ENCODE data around the gene WDFY4. TPM values are rescaled to one million over a fixed set of nuclear protein-coding genes. Genes with fewer than 3 reads are reported as not detected.

Gene WDFY4
- polyA plus RNA-seq, 1 donor from 2014 or later = not detected

GRCh38 chr10:48937796-48938195 lies 253.1 kb downstream of the WDFY4 start:
- H3K27ac ChIP-seq (ENCODE audit: low read length) = no peak overlapping the region
- H3K27me3 ChIP-seq (ENCODE audit: insufficient read depth, low read depth, low read length) = no peaks in the 10 kb centered on the region
- no peaks in the 10 kb centered on the region for H3K79me2 ChIP-seq (replicated peaks; ENCODE audit: insufficient read depth, low read length)
- no peak overlapping the region for H2AFZ ChIP-seq (ENCODE audit: low read depth, low read length)
- no peaks in the 10 kb centered on the region for H4K20me1 ChIP-seq (ENCODE audit: insufficient read depth)
- H3F3A ChIP-seq (ENCODE audit: insufficient read depth, low read length, poor library complexity, severe bottlenecking) = no peaks in the 10 kb centered on the region
- H3K9me3 ChIP-seq (ENCODE audit: low read length) = no peaks in the 10 kb centered on the region
- H3K4me2 ChIP-seq (ENCODE audit: low read length) = no peak overlapping the region
- H3K9me2 ChIP-seq (ENCODE audit: insufficient read depth, low read length) = no peaks in the 10 kb centered on the region
- no peaks in the 10 kb centered on the region for H3K36me3 ChIP-seq (ENCODE audit: insufficient read depth, low read length)
- H3K9ac ChIP-seq (ENCODE audit: low read length) = no peak overlapping the region
- no peak overlapping the region for H3K4me3 ChIP-seq (ENCODE audit: low read length)
- no peak for TF ChIP-seq TAF1 (IDR thresholded peaks at IDR 0.05; ENCODE audit: low read depth)
- no peak for TF ChIP-seq REST (IDR thresholded peaks at IDR 0.05; ENCODE audit: borderline replicate concordance)
- no peak for TF ChIP-seq EZH2 (IDR thresholded peaks at IDR 0.05; ENCODE audit: borderline replicate concordance, insufficient read depth, low read length, poor library complexity, severe bottlenecking)
- TF ChIP-seq EP300 (conservative IDR thresholded peaks at IDR 0.05; ENCODE audit: poor library complexity, severe bottlenecking) = no peak
- TF ChIP-seq POLR2AphosphoS5 (IDR thresholded peaks at IDR 0.05) = no peak
- no peak for TF ChIP-seq CTCF (IDR thresholded peaks at IDR 0.05; ENCODE audit: poor library complexity, severe bottlenecking)
- TF ChIP-seq SMC3 (conservative IDR thresholded peaks at IDR 0.05; ENCODE audit: poor library complexity) = no peak
- TF ChIP-seq RAD21 (conservative IDR thresholded peaks at IDR 0.05) = no peak
- TF ChIP-seq MXI1 (conservative IDR thresholded peaks at IDR 0.05; ENCODE audit: poor library complexity, severe bottlenecking) = no peak

- H3K36me3 ChIP-seq (ENCODE audit: insufficient read depth, low read length) = no peaks in the 10 kb centered on the region
- H3K9ac ChIP-seq (ENCODE audit: low read length) = no peak overlapping the region
- no peaks in the 10 kb centered on the region for H4K20me1 ChIP-seq (ENCODE audit: insufficient read depth)
- no peak overlapping the region for H3K4me3 ChIP-seq (ENCODE audit: low read length)
- no peak overlapping the region for H2AFZ ChIP-seq (ENCODE audit: low read depth, low read length)
- no peaks in the 10 kb centered on the region for H3F3A ChIP-seq (ENCODE audit: insufficient read depth, low read length, poor library complexity, severe bottlenecking)
- H3K27ac ChIP-seq (ENCODE audit: low read length) = no peak overlapping the region
- TF ChIP-seq EP300 (conservative IDR thresholded peaks at IDR 0.05; ENCODE audit: poor library complexity, severe bottlenecking) = no peak
- no peaks in the 10 kb centered on the region for H3K9me2 ChIP-seq (ENCODE audit: insufficient read depth, low read length)
- no peak overlapping the region for H3K4me2 ChIP-seq (ENCODE audit: low read length)
- H3K79me2 ChIP-seq (replicated peaks; ENCODE audit: insufficient read depth, low read length) = no peaks in the 10 kb centered on the region
- no peaks in the 10 kb centered on the region for H3K27me3 ChIP-seq (ENCODE audit: insufficient read depth, low read depth, low read length)
- H3K9me3 ChIP-seq (ENCODE audit: low read length) = no peaks in the 10 kb centered on the region
Measured at GRCh38 chr10:48938281-48938680, 253.6 kb downstream of the WDFY4 start.
